PC-3 (cell line): ENCODE data around the gene DRD1.

Source experiments
- EZH2phosphoT487 ChIP-seq: fragments of 300-600 bp; sonication (generic); IDR thresholded peaks from 2 replicates; pipeline ENCODE4 v1.6.1; 2018; ENCODE audit warnings: mild to moderate bottlenecking, antibody characterized with exemption, low read length, borderline replicate concordance
- TF ChIP-seq, protein P1 (sequence below): fragments of 300-600 bp; sonication (generic); conservative IDR thresholded peaks from 2 replicates; pipeline ENCODE4 v1.5.1; 2017; ENCODE audit warnings: antibody characterized with exemption, low read depth, mild to moderate bottlenecking, low read length

DNA sequence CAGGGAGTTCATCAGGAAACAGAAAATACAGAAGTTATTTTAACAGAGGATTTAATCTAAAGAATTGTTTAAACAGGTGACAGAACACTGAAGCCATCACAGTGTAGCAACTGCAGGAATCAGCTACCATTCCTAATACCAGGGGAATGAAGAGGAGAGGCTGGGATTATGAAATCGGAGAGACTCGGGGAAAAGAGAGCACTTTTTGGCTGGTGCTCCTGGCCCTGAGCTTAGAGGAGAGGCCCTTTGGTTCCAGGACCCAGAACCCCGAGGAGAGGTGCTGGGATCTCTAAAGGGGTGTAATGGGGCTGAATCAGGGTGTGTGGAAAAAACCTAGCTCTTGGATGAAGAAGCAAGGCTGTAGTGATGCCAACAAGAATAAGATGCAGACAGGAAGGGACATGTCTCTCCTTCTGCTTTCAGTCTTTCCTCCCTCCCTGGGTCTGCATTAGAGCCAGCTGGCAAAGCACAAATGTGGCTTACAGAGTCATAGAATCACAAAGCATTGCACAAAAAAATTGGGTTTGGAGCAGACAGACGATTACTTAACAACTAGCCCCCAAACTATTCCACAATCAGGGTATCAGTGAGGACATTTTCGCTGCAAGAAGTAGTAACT is 22.8 kb upstream of the DRD1 start:
- TF ChIP-seq, protein P1, sequence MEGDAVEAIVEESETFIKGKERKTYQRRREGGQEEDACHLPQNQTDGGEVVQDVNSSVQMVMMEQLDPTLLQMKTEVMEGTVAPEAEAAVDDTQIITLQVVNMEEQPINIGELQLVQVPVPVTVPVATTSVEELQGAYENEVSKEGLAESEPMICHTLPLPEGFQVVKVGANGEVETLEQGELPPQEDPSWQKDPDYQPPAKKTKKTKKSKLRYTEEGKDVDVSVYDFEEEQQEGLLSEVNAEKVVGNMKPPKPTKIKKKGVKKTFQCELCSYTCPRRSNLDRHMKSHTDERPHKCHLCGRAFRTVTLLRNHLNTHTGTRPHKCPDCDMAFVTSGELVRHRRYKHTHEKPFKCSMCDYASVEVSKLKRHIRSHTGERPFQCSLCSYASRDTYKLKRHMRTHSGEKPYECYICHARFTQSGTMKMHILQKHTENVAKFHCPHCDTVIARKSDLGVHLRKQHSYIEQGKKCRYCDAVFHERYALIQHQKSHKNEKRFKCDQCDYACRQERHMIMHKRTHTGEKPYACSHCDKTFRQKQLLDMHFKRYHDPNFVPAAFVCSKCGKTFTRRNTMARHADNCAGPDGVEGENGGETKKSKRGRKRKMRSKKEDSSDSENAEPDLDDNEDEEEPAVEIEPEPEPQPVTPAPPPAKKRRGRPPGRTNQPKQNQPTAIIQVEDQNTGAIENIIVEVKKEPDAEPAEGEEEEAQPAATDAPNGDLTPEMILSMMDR = no peak
- no peak for TF ChIP-seq EZH2phosphoT487
